Neural progenitor cell (in vitro differentiated cells): ENCODE data around the gene WSCD2. TPM values are rescaled to one million over a fixed set of nuclear protein-coding genes. Genes with fewer than 3 reads are reported as not detected.

Experiments used
- DNase-seq: peaks from one replicate; pipeline ENCODE4 v3.0.0-alpha.2; 2016; ENCODE audit warnings: low spot score
- H2AFZ ChIP-seq: fragments of 200-600 bp; sonication (generic); replicated peaks from 2 replicates; pipeline ENCODE4 v1.6.1; 2016; ENCODE audit warnings: antibody characterized with exemption
- H3F3A ChIP-seq: fragments of 200-600 bp; sonication (generic); 2 replicates; pipeline ENCODE4 v1.6.1; 2016; ENCODE audit warnings: antibody characterized with exemption, low read depth
- H3K27ac ChIP-seq: fragments of 200-600 bp; sonication (generic); 2 replicates; pipeline ENCODE4 v1.5.1; 2016; ENCODE audit warnings: mild to moderate bottlenecking
- H3K27me3 ChIP-seq: fragments of 200-600 bp; sonication (generic); 2 replicates; pipeline ENCODE4 v1.6.1; 2016; ENCODE audit warnings: mild to moderate bottlenecking, moderate library complexity
- H3K36me3 ChIP-seq: fragments of 200-600 bp; sonication (generic); 2 replicates; pipeline ENCODE4 v1.5.1; 2016
- H3K4me1 ChIP-seq: fragments of 200-600 bp; sonication (generic); 2 replicates; pipeline ENCODE4 v1.6.1; 2016; ENCODE audit warnings: mixed run types
- H3K4me2 ChIP-seq: fragments of 200-600 bp; sonication (generic); 2 replicates; pipeline ENCODE4 v1.6.1; 2016
- H3K4me3 ChIP-seq: fragments of 200-600 bp; sonication (generic); 2 replicates; pipeline ENCODE4 v1.5.1; 2016
- H3K79me2 ChIP-seq: fragments of 200-600 bp; sonication (generic); 2 replicates; pipeline ENCODE4 v1.6.1; 2016; ENCODE audit warnings: low read depth
- H3K9ac ChIP-seq: fragments of 200-600 bp; sonication (generic); 2 replicates; pipeline ENCODE4 v1.6.1; 2016
- H3K9me3 ChIP-seq: fragments of 200-600 bp; sonication (generic); 2 replicates; pipeline ENCODE4 v1.5.1; 2016; ENCODE audit warnings: low read depth
- H4K20me1 ChIP-seq: fragments of 200-600 bp; sonication (generic); 2 replicates; pipeline ENCODE4 v1.6.1; 2016; ENCODE audit warnings: low read depth
- H3K27ac Mint-ChIP-seq: 3 replicates; pipeline ENCODE4 v1.8.0; 2021; ENCODE audit warnings: mixed read lengths
- H3K27me3 Mint-ChIP-seq: 2 replicates; pipeline ENCODE4 v1.8.0; 2022; ENCODE audit warnings: low read depth, mild to moderate bottlenecking, inconsistent platforms, moderate library complexity, mixed read lengths; ENCODE audit not compliant: insufficient read depth
- H3K36me3 Mint-ChIP-seq: 3 replicates; pipeline ENCODE4 v1.8.0; 2021; ENCODE audit warnings: mixed read lengths
- H3K4me1 Mint-ChIP-seq: 3 replicates; pipeline ENCODE4 v1.8.0; 2021; ENCODE audit warnings: mixed read lengths
- H3K4me3 Mint-ChIP-seq: 3 replicates; pipeline ENCODE4 v1.8.0; 2021; ENCODE audit warnings: mild to moderate bottlenecking, moderate library complexity, mixed read lengths
- H3K9me3 Mint-ChIP-seq: 3 replicates; pipeline ENCODE4 v1.8.0; 2020; ENCODE audit warnings: mixed read lengths
- EZH2 ChIP-seq: fragments of 200-600 bp; sonication (generic); IDR thresholded peaks from 2 replicates; pipeline ENCODE4 v1.6.1; 2017; ENCODE audit warnings: antibody characterized with exemption, mild to moderate bottlenecking, moderate library complexity
- EZH2phosphoT487 ChIP-seq: fragments of 200-600 bp; sonication (generic); IDR thresholded peaks from 2 replicates; pipeline ENCODE4 v1.6.1; 2017; ENCODE audit warnings: antibody characterized with exemption
- total RNA-seq: library from RNA; depleted of rRNA; stranded (reverse); fragments of >200 nt; gene quantifications from 2 replicates; pipeline ENCODE4 v1.2.3, GENCODE V29; 2015; ENCODE audit warnings: low replicate concordance
- TF ChIP-seq, protein P1 (sequence below): fragments of 200-600 bp; sonication (generic); IDR thresholded peaks from 2 replicates; pipeline ENCODE4 v1.5.1; 2017; ENCODE audit warnings: antibody characterized with exemption, mild to moderate bottlenecking

Gene WSCD2
- total RNA-seq, 1 donor from 2014 or later = 6.6 TPM

DNA sequence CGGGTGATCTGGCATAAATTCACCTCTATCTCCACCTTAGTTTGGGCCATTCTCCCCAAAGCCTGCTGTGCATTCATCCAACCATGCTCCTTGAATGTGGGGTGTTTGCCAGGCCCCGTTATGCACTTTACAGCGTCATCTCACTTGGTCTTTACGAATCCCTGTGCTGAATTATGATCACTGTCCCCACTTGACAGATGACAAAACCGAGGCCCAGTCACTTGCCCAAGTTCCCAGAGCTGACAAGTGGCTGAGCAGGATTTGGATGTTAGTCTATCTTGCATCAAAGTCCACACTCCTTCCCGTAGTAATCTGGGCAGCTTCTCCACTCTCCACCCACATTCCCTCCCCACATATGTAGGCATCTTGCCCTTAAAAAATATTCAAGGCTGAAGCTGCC lies 44.8 kb downstream of the WSCD2 start:
- no peak overlapping the region for H3K4me3 ChIP-seq
- no peaks in the 10 kb centered on the region for H3K9me3 Mint-ChIP-seq
- H3K36me3 ChIP-seq = no peaks in the 10 kb centered on the region
- no peaks in the 10 kb centered on the region for H4K20me1 ChIP-seq
- H3K36me3 Mint-ChIP-seq = no peaks in the 10 kb centered on the region
- no peak for DNase-seq
- peaks cover 32% of the 10 kb centered on the region for H3K4me1 Mint-ChIP-seq
- no peak overlapping the region for H3K4me2 ChIP-seq
- H3K9ac ChIP-seq = no peak overlapping the region
- no peak overlapping the region for H2AFZ ChIP-seq
- no peaks in the 10 kb centered on the region for H3K9me3 ChIP-seq
- peaks cover 51% of the 10 kb centered on the region for H3F3A ChIP-seq
- H3K4me1 ChIP-seq = peaks cover 25% of the 10 kb centered on the region
- no peak overlapping the region for H3K27ac ChIP-seq
- no peaks in the 10 kb centered on the region for H3K79me2 ChIP-seq
- TF ChIP-seq EZH2 (no peak), EZH2phosphoT487 (no peak)
- TF ChIP-seq, protein P1, sequence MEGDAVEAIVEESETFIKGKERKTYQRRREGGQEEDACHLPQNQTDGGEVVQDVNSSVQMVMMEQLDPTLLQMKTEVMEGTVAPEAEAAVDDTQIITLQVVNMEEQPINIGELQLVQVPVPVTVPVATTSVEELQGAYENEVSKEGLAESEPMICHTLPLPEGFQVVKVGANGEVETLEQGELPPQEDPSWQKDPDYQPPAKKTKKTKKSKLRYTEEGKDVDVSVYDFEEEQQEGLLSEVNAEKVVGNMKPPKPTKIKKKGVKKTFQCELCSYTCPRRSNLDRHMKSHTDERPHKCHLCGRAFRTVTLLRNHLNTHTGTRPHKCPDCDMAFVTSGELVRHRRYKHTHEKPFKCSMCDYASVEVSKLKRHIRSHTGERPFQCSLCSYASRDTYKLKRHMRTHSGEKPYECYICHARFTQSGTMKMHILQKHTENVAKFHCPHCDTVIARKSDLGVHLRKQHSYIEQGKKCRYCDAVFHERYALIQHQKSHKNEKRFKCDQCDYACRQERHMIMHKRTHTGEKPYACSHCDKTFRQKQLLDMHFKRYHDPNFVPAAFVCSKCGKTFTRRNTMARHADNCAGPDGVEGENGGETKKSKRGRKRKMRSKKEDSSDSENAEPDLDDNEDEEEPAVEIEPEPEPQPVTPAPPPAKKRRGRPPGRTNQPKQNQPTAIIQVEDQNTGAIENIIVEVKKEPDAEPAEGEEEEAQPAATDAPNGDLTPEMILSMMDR = no peak
- H3K27me3 Mint-ChIP-seq = peaks cover 5% of the 10 kb centered on the region
- H3K27me3 ChIP-seq = no peaks in the 10 kb centered on the region
- H3K27ac Mint-ChIP-seq = no peak overlapping the region
- H3K4me3 Mint-ChIP-seq = no peak overlapping the region

DNA sequence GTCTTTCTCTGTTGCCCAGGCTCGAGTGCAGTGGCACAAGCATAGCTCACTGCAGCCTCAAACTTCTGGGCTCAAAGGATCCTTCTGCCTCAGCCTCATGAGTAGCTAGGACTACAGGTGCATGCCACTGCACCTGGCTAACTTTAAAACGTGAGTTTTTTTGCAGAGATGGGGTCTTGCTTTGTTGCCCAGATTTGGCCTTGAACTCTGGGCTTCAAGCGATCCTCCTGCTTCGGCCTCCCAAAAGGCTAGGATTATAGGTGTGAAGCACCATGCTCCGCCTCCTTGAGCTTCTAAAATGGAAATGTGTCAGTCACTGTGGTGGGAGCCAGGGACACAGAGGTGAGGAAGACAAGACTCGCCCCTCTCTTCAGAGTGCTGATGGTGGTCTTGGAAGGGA lies 45.6 kb downstream of the WSCD2 start:
- no peak overlapping the region for H2AFZ ChIP-seq
- Mint-ChIP-seq H3K27me3 (peaks cover 4% of the 10 kb centered on the region), H3K4me3 (no peak overlapping the region), H3K9me3 (no peaks in the 10 kb centered on the region), H3K27ac (no peak overlapping the region), H3K4me1 (peaks cover 29% of the 10 kb centered on the region), H3K36me3 (no peaks in the 10 kb centered on the region)
- TF ChIP-seq, protein P1 = no peak
- peak overlapping the region; percentile 56 for H3K27ac ChIP-seq
- H3K4me2 ChIP-seq = peak overlapping the region; percentile 48
- no peak overlapping the region for H3K4me3 ChIP-seq
- H3K27me3 ChIP-seq = no peaks in the 10 kb centered on the region
- H3K9me3 ChIP-seq = no peaks in the 10 kb centered on the region
- DNase-seq = no peak
- peaks cover 25% of the 10 kb centered on the region for H3K4me1 ChIP-seq
- H3K79me2 ChIP-seq = no peaks in the 10 kb centered on the region
- no peaks in the 10 kb centered on the region for H4K20me1 ChIP-seq
- peaks cover 51% of the 10 kb centered on the region for H3F3A ChIP-seq
- H3K36me3 ChIP-seq = no peaks in the 10 kb centered on the region
- H3K9ac ChIP-seq = no peak overlapping the region

DNA sequence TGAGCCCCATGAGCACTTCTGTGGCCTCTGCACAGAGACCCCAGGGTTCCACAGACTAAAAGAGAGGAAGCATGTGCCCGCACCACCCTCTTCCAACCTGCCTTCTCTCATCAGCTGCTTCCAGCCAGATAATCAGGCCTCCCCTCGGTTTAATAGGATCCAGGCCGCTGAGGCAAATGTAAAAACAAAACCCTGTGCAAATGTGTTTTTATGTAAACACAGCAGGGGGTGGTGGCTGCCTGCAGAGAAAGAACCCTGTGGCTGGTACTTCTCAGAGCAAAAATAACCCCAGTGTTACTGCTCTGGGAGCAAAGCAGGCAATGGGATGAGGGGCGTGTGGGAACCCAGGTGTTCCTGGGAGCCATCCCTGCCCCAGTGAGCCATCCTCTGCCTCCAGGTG lies 46.2 kb downstream of the WSCD2 start:
- no peak overlapping the region for H3K4me3 Mint-ChIP-seq
- no peak overlapping the region for H2AFZ ChIP-seq
- H3K4me1 ChIP-seq = peaks cover 25% of the 10 kb centered on the region
- peak overlapping the region; percentile 56 for H3K27ac ChIP-seq
- H3K4me1 Mint-ChIP-seq = peaks cover 31% of the 10 kb centered on the region
- H3F3A ChIP-seq = peaks cover 51% of the 10 kb centered on the region
- H3K36me3 Mint-ChIP-seq = no peaks in the 10 kb centered on the region
- H3K9me3 ChIP-seq = no peaks in the 10 kb centered on the region
- peak overlapping the region; percentile 2 for H3K4me3 ChIP-seq
- no peaks in the 10 kb centered on the region for H3K79me2 ChIP-seq
- no peak overlapping the region for H3K27ac Mint-ChIP-seq
- H4K20me1 ChIP-seq = no peaks in the 10 kb centered on the region
- DNase-seq = peak; percentile 61
- H3K27me3 Mint-ChIP-seq = peaks cover 4% of the 10 kb centered on the region
- TF ChIP-seq EZH2phosphoT487 = no peak
- no peak for TF ChIP-seq EZH2
- TF ChIP-seq, protein P1 = no peak
- no peaks in the 10 kb centered on the region for H3K36me3 ChIP-seq
- H3K4me2 ChIP-seq = peak overlapping the region; percentile 48
- H3K9me3 Mint-ChIP-seq = no peaks in the 10 kb centered on the region
- H3K9ac ChIP-seq = no peak overlapping the region
- no peaks in the 10 kb centered on the region for H3K27me3 ChIP-seq
